ENCODE measurements around the gene ALDH1A3. TPM values are rescaled to one million over a fixed set of nuclear protein-coding genes. Genes with fewer than 3 reads are reported as not detected.
A peak's percentile ranks its signal among the peaks of the same experiment; 100 is the strongest.

The ALDH1A3 gene
- polyA plus RNA-seq, 6 donors from 2014 or later: not detected

DNA sequence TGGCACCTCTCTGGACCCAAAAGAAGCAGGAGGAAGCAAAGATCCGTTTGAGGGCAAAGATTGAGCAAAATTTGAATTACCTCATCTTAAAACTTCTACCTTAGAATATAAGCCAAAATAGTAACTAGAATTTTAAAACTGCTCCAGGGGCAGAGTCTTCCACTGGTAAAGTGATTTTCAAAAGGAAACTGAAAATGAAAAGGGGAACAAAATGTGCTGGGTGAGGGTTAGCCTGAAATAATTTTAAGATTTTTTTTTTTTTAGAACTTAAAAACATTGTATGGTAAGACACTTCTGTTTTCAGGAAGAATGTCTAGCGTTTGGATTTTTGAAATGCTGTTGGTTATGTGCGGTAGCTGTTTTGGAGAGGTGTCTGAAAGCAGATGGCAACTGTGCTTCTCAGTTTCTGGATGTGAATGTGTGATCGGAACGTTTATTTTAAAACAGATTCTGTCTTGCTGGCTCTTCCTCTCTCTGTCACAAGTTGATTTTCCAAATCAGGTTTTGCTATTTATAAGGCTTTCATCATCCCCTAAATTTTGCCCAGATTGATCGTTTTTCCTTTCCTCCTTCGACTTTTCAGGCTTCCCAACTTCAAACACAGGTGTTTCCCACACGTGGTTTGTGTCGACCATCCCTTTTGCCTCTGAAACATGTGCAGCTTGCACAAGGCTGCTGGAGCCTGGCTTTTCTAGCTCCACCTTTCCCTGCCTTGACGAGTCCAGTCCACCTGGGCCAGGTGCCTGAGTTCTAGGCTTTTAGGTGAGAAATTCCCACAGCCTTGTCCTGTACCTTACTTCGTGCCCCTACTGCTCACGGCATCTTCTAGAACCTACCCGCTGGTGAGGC, 42.8 kb downstream of the ALDH1A3 start:
- Mint-ChIP-seq H3K27me3 (no peaks in the 10 kb centered on the region), H3K4me1 (peaks cover 55 to 68% (median 61%) of the 10 kb centered on the region in 3 donors)
- DNase-seq: peak; percentile 51

DNA sequence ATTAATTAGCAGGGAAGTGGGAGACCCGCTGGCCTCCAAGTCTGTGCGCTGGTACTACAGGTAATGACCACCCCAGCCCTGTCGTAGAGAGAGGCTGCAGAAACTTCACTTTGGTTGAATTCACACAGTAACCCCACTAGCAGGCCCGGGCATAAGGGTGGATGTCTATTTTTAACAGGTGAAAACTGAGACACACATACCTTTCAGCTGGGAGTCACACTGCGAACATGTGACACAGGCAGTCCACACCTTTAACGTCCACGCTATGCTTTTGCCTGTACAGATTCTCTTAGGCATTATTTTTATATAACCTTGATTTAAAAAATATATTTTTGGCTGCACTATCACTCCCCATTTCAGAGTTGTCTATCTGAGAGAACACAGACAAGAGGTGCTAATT, 43.4 kb downstream of the ALDH1A3 start:
- Mint-ChIP-seq H3K36me3 (no peaks in the 10 kb centered on the region), H3K27me3 (no peaks in the 10 kb centered on the region), H3K27ac (peak overlapping the region in 5 of 6 donors; percentile 86 to 95 (median 93)), H3K4me1 (peaks cover 57 to 72% (median 63%) of the 10 kb centered on the region in 3 donors), H3K4me3 (peak overlapping the region; percentile 83 to 91 (median 90)), H3K9me3 (no peaks in the 10 kb centered on the region)
- ATAC-seq (ENCODE audit: low read depth in 2 of 2) (no peak), DNase-seq (no peak)

More for the DNA sequence above, 42.8 kb downstream of the ALDH1A3 start:
- H3K9me3 Mint-ChIP-seq: no peaks in the 10 kb centered on the region
- H3K4me3 Mint-ChIP-seq: peak overlapping the region; percentile 83 to 91 (median 90)
- H3K36me3 Mint-ChIP-seq: no peaks in the 10 kb centered on the region
- peak; percentile 22 to 29 for ATAC-seq (ENCODE audit: low read depth in 2 of 2)
- peak overlapping the region; percentile 86 to 96 (median 94) for H3K27ac Mint-ChIP-seq

DNA sequence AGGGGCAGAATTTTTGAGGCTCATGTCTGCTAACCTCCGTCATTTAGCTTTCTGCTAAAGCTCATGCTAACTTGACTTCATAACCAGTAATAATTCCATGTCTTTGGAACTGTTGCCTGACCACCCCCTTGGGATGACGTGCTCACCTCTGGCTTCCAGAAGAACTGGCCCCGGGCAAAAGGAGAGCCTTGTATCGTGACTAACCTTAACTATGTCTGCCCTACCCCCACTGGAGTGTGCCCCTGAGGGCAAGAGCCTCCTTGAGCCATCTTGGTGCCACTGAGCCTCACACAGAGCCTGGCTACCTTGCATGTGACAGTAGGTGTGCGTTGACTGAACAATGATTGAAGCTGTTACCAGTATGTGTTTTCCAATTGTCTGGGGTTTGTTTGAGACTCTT, 44.3 kb downstream of the ALDH1A3 start:
- no peak for DNase-seq
- peak overlapping the region in 2 of 6 donors; percentile 51 to 72 for H3K27ac Mint-ChIP-seq
- no peak for ATAC-seq (ENCODE audit: low read depth in 2 of 2)
- H3K27me3 Mint-ChIP-seq: no peaks in the 10 kb centered on the region
- H3K36me3 Mint-ChIP-seq: no peaks in the 10 kb centered on the region
- H3K4me1 Mint-ChIP-seq: peaks cover 57 to 73% (median 63%) of the 10 kb centered on the region in 3 donors
- H3K4me3 Mint-ChIP-seq: peak overlapping the region in 4 of 8 donors; percentile 13 to 47 (median 35)
- H3K9me3 Mint-ChIP-seq: no peaks in the 10 kb centered on the region

DNA sequence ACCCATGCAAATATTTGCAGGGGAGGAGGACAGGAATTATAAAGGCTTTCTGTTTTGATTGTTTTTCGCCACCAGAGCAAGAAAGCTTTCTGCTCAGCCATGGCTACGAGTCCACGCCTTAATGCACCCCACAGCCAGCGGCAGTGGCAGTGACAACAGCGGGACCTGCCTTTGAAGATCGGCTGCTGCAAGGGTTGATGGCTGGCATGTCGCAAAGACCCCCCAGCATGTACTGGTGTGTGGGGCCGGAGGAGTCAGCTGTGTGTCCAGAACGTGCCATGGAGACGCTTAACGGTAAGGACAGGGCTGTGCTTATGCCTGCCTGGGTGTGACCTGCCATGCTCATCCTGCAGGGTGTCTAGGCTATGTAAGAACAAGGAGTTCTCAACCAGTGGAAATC, 44.8 kb downstream of the ALDH1A3 start:
- ATAC-seq (ENCODE audit: low read depth in 2 of 2) (no peak), DNase-seq (no peak)
- Mint-ChIP-seq H3K4me3 (no peak overlapping the region), H3K36me3 (no peaks in the 10 kb centered on the region), H3K9me3 (no peaks in the 10 kb centered on the region), H3K27me3 (no peaks in the 10 kb centered on the region), H3K27ac (peak overlapping the region in 3 of 6 donors; percentile 32 to 67 (median 51)), H3K4me1 (peaks cover 62 to 79% (median 65%) of the 10 kb centered on the region in 3 donors)

DNA sequence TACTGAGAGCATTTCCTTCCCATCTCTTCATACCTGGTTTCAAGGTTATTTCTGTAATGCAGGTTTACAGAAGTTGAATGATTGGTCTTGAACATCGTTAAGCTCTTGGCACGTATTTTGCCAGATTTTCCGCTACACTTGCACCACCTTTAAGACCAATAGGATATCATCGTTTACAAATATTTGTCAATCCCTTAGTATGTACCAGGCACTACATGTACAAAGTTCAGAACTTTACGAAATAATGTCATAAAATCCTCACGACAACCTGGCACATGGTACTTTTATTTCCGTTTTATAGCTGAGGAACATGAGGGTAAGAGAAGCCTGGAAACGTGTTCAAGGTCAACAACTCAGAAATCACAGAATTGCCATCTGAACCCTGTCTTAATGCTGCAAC, 45.8 kb downstream of the ALDH1A3 start:
- H3K4me3 Mint-ChIP-seq: no peak overlapping the region
- H3K9me3 Mint-ChIP-seq: no peaks in the 10 kb centered on the region
- H3K27ac Mint-ChIP-seq: peak overlapping the region in 1 of 6 donors; percentile 18
- ATAC-seq (ENCODE audit: low read depth in 2 of 2) (no peak), DNase-seq (no peak)
- H3K36me3 Mint-ChIP-seq: no peaks in the 10 kb centered on the region
- H3K4me1 Mint-ChIP-seq: peaks cover 63 to 79% (median 64%) of the 10 kb centered on the region in 3 donors
- H3K27me3 Mint-ChIP-seq: no peaks in the 10 kb centered on the region

DNA sequence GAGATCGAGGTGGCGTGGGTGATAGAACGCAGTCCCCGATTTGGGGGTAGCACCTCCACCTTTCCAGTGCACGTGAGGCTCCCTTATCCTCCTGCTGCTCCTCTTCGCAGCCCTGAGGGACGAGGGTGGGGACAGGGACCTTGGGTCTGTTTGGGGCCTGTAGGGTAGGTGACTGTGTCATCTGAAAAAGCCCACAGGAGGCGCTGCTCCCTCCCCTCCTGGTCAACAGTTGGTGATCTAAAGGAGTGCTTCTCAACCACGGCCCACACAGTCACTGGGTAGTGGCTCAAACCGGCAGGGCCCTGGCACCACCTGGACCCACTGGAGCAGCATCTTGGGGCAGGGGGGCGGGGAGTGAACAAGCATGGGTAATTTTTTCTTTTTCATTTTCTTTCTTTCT, 46.6 kb downstream of the ALDH1A3 start:
- peak; percentile 35 to 44 for ATAC-seq (ENCODE audit: low read depth in 2 of 2)
- Mint-ChIP-seq H3K9me3 (no peaks in the 10 kb centered on the region), H3K27me3 (no peaks in the 10 kb centered on the region), H3K27ac (peak overlapping the region in 1 of 6 donors; percentile 52), H3K36me3 (no peaks in the 10 kb centered on the region), H3K4me1 (peaks cover 60 to 78% (median 61%) of the 10 kb centered on the region in 3 donors), H3K4me3 (peak overlapping the region in 1 of 8 donors; percentile 82)
- no peak for DNase-seq

DNA sequence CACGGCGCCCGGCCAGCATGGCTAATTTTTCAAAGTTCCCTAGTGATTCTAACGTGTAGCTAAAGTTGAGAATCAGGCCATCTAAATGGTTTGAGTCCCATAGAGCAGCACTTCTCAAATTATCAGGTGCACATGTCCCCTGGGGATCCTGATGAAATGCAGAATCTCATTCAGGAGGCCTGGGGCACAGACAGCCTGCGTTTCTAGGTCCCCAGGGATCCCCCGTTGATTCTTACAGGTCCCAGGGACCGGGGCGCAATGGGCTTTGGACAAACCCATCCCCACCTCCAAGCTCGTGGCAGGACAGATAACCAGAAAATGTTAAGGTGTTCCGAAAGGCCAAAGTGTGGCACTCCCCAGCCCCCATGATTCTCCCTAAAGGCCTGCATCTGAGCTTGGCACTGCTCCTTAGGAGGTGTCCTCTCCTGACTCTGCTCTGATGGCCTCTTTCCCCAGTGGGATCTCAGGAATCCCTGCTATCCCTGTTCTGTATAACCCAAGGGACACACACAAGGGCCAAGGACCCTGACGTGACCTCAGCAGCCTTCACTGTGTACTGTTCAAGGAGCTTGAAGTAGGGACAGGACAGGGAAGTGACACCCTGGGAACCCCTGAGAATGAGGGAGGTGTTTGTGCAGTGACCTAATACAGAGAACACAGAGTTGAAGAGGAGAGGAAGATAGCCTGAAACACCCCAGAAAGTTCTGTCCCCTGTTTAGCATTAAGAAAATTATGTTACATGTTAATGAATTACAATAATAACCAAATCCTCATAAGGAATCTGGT, 47.5 kb downstream of the ALDH1A3 start:
- Mint-ChIP-seq H3K27ac (peak overlapping the region in 5 of 6 donors; percentile 29 to 94 (median 35)), H3K9me3 (no peaks in the 10 kb centered on the region), H3K36me3 (no peaks in the 10 kb centered on the region), H3K4me1 (peaks cover 60 to 78% (median 61%) of the 10 kb centered on the region in 3 donors), H3K4me3 (peak overlapping the region in 4 of 8 donors; percentile 47 to 82 (median 59)), H3K27me3 (no peaks in the 10 kb centered on the region)
- ATAC-seq (ENCODE audit: low read depth in 2 of 2) (peak; percentile 68), DNase-seq (peak; percentile 58)

DNA sequence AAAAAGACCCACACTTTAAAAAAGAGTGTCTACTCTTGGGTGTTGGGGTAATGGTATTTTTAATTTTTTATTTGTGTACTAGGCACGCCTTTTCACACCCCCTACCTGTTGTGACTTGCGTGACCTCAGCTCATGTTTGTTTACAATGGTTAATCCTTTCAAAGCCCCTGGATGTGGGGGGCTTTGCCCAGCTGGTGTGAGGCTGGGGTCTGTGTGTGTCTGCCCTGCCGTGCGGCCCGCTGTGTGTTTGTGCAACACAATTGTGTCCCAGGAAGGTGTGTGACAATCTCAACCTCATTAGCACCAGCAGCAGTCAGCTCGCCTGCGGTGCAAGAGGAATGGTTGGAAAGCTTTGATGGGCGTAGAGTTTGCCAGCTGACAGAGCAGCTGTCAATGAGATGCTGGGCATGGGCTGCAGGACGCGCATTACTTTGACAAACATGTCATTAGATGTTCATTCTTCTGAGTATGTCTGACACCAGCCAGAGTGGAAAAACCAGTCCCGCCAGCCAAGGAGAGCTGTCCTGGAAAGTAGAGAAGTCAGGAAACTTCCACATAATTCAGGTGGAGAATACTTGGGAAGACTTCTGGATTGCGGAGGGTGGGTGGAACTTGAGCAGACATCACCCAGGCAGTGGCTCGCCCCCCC, 49.1 kb downstream of the ALDH1A3 start:
- ATAC-seq (ENCODE audit: low read depth in 2 of 2) (no peak), DNase-seq (no peak)
- peaks cover 60 to 76% (median 63%) of the 10 kb centered on the region in 3 donors for H3K4me1 Mint-ChIP-seq
- no peaks in the 10 kb centered on the region for H3K36me3 Mint-ChIP-seq
- no peaks in the 10 kb centered on the region for H3K9me3 Mint-ChIP-seq
- no peak overlapping the region for H3K27ac Mint-ChIP-seq
- H3K27me3 Mint-ChIP-seq: no peaks in the 10 kb centered on the region
- H3K4me3 Mint-ChIP-seq: no peak overlapping the region

DNA sequence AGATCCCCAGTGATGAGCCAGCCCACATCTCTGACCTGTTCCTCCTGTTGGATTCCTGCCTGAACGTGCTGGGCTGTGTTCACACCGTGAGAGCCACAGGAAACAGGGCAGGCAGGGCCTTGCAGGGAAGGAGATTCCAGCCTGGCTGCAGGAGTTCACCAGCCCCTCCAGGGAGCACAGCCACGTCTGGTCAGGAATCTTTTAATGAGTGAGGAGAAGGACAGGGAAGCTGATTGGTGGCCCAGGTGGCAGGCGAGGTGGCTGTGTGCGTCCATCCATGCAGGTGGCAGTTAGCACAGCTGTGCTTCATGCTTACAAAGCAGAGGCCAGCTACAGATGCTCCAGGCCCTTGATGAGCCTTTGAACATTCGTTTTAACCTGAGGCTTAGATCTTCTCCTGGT, 50.0 kb downstream of the ALDH1A3 start:
- H3K36me3 Mint-ChIP-seq: no peaks in the 10 kb centered on the region
- peak overlapping the region in 3 of 6 donors; percentile 27 to 72 (median 38) for H3K27ac Mint-ChIP-seq
- DNase-seq (no peak), ATAC-seq (ENCODE audit: low read depth in 2 of 2) (no peak)
- H3K27me3 Mint-ChIP-seq: no peaks in the 10 kb centered on the region
- H3K9me3 Mint-ChIP-seq: no peaks in the 10 kb centered on the region
- H3K4me3 Mint-ChIP-seq: peak overlapping the region in 1 of 8 donors; percentile 10
- peaks cover 57 to 78% (median 72%) of the 10 kb centered on the region in 3 donors for H3K4me1 Mint-ChIP-seq

DNA sequence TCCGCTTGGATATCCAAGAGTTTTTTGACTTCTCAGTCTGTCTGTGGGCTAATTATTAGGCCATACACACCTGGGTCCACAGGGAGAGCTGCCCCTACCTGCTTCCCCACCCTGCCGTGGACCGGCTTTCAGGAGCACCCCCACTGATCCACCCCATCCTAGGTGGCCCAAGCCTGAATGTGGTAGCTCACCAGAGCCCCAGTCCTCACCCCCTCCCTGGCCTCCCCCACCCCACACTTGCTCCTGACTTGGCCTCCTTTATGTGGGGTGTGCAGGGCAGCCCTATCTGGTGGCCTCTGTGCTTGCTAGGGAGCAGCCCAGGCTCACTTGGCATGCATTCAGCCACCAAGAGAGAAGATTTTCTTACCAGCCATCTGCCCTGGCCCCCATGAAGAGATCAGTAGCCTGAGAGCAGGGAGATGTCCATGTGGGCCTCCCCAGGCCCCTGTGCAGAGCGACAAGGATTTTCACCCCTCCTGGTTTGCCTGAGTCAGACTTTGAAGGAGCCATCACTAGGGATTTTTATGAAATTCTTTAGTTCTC, 50.7 kb downstream of the ALDH1A3 start:
- Mint-ChIP-seq H3K4me1 (peaks cover 63 to 86% (median 79%) of the 10 kb centered on the region in 3 donors), H3K27me3 (no peaks in the 10 kb centered on the region)

DNA sequence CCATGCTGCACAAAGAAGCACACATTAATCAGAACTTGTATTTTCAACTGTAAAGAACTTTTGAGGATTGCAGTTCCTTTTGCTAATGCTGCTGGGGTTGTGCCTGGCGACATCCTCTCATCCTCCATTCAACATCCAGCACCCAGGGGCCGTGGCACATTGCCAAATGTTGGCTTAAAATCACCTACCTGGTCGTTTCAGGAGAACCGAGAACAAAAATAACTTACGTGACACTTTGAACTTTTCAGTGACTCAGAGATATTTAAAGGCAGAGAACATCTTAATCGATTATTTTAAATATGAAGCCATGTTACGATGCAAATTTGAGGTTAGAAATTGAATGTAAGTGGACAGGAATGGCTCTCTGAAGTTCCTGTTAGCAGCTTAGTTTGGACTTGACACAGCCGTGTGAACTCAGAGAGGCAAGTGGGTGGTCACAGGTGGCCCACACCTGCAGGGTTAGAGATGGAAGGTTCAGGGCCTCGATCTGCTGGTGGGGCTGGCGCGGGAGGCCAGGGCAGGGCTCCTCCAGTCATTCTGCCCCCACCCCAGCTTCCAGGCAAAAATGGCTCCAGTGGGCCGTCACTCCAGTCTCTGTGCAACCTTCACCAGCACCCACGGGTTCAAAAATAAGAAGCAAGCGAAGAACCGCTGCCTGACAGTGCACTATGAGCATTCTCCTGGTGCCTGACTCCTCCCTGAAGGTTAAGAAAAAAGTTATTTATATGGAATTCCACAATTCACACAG, 51.7 kb downstream of the ALDH1A3 start:
- H3K9me3 Mint-ChIP-seq: no peaks in the 10 kb centered on the region
- H3K4me1 Mint-ChIP-seq: peaks cover 65 to 87% (median 85%) of the 10 kb centered on the region in 3 donors
- H3K4me3 Mint-ChIP-seq: peak overlapping the region in 4 of 8 donors; percentile 11 to 63 (median 27)
- no peaks in the 10 kb centered on the region for H3K36me3 Mint-ChIP-seq
- no peaks in the 10 kb centered on the region for H3K27me3 Mint-ChIP-seq
- DNase-seq (no peak), ATAC-seq (ENCODE audit: low read depth in 2 of 2) (no peak)
- H3K27ac Mint-ChIP-seq: peak overlapping the region in 1 of 6 donors; percentile 52

More for the DNA sequence above, 50.7 kb downstream of the ALDH1A3 start:
- no peaks in the 10 kb centered on the region for H3K9me3 Mint-ChIP-seq
- no peak overlapping the region for H3K27ac Mint-ChIP-seq
- ATAC-seq (ENCODE audit: low read depth in 2 of 2) (no peak), DNase-seq (no peak)
- H3K36me3 Mint-ChIP-seq: no peaks in the 10 kb centered on the region
- H3K4me3 Mint-ChIP-seq: no peak overlapping the region

DNA sequence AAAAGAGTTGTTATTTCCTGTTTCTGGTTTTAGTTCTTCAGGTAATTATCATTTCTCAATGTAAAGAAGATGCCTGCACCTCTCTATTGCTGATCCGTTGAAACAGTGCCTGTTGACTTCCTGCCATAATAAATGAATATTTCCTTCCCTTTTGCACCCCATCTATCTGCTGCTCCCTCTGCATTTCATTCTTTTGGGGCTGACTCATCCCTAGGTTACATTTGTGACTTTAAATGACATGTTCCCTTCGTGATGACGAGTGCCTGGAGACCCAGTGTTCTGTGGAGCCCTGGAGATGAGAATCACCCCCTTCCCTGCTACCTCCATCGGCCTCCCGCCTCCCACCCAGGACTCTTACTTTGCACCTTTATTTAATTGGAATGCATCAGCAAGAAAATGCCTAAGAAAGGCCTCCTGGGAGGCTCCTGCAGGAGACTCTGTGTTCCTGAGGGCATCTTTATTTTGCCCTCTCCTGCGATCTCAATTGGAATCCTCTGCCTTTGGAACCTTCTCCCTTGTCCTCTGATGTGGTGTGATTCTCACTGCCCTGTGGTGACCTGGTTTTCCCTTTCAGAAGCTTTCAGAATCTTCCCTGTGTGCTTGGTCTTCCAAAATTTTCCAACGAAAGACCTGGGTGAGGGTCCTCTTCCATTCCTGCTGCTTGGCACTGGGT, 53.2 kb downstream of the ALDH1A3 start:
- Mint-ChIP-seq H3K27ac (peak overlapping the region in 2 of 6 donors; percentile 47 to 86), H3K4me3 (peak overlapping the region; percentile 8 to 80 (median 46)), H3K4me1 (peaks cover 55 to 73% (median 72%) of the 10 kb centered on the region in 3 donors), H3K9me3 (no peaks in the 10 kb centered on the region), H3K36me3 (no peaks in the 10 kb centered on the region), H3K27me3 (no peaks in the 10 kb centered on the region)
- ATAC-seq (ENCODE audit: low read depth in 2 of 2) (no peak), DNase-seq (no peak)
